NCI-H748 (cell line): ENCODE data around the gene CLCN3.
"Not testable (repeated sequence)": the region's sequence is repeated elsewhere in the genome, so short reads cannot be mapped to it uniquely, and the experiment has no call there.

Experiments used
- DNase-seq: peaks from one replicate; lab custom pipeline; 2025; ENCODE audit not compliant: unreplicated experiment; lab: John Stamatoyannopoulos, UW

Gene CLCN3

DNA sequence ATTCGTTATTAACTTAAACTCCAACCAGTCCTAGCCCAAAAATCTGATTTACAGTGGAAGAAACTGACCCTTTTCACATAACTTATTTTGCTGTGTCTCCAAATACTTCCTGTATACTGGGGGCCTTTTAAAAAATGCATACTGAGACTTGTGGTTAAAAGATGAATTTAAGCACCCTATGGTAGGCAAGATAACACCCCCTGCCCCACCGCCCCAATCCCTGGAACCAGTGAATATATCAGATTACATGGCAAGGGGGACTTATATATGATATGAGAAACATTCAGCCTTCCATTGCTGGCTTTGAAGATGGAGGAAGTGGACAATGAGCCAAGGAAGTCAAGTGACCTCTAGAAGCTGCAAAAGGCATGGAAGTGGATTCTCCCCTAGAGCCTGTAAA is 3.1 kb upstream of the CLCN3 start:
- DNase-seq, result no peak

DNA sequence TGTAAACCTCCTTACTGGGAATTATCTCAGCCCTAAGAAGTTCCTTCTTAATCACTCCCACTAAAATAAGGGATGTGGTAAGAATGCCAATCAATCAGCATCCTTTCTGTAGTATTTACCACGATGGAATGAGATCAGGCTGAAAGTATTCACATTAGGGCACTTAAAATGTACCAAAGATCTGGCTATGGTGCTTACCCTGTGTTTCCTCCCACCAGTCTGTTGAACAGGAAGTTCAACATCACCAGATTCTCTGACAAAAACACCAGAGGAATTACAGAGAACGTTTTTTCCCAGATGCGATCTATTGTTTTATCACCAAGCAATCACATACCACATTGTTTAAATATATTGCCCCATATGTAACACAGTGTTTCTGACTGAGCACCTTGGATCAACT is 2.1 kb upstream of the CLCN3 start:
- no peak for DNase-seq

DNA sequence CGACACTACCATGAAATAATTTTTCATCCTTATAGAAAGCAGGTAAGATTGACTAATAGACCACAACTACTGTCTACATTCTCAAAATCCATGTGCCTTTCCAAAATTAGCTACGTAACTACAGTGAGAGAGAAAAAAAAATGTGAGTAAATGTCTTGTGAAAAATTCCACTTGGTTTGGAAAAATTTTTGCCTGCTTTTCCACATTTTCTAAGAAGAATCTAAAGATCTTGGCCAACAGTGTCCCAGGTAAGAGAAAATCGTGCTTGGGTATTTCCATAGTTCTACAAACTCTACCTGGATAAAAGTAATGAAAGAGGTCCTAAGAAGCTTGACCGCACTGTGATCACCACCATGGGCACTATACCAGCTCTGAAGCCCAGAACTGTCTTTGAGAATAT is 1.4 kb upstream of the CLCN3 start:
- no peak for DNase-seq

DNA sequence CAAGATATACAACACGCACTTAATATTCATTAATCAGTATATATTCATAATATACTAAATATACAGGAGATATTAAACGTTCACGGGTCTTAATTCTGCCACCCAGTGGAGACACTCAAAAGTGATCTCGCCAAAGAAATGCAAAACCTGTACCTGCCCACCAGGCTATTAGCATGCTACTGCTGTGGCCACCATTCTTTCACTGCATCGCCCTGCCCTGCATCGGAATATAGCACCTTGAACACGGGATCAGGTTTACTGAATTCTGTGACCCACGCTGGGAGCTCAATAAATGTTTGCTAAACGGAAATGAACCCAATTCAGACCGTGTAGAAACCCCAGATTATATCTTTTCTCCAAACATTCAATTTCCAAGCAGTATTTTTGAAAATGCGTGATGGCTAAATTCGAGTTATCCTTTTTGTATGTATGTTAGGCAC is 840 bp upstream of the CLCN3 start:
- DNase-seq, result peak; percentile 69

DNA sequence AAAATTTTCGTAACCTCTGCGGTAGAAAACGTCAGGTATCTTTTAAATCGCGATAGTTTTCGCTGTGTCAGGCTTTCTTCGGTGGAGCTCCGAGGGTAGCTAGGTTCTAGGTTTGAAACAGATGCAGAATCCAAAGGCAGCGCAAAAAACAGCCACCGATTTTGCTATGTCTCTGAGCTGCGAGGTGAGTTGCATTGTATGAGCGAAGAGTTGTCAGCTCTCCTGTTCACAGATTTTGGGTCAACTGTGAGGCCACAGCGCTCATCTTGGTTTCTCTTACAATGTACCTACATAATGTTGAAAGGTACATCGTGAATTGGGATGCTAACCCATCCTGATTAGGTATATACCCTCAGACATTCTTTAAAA is 486 bp downstream of the CLCN3 start:
- DNase-seq, result peak; percentile 54

DNA sequence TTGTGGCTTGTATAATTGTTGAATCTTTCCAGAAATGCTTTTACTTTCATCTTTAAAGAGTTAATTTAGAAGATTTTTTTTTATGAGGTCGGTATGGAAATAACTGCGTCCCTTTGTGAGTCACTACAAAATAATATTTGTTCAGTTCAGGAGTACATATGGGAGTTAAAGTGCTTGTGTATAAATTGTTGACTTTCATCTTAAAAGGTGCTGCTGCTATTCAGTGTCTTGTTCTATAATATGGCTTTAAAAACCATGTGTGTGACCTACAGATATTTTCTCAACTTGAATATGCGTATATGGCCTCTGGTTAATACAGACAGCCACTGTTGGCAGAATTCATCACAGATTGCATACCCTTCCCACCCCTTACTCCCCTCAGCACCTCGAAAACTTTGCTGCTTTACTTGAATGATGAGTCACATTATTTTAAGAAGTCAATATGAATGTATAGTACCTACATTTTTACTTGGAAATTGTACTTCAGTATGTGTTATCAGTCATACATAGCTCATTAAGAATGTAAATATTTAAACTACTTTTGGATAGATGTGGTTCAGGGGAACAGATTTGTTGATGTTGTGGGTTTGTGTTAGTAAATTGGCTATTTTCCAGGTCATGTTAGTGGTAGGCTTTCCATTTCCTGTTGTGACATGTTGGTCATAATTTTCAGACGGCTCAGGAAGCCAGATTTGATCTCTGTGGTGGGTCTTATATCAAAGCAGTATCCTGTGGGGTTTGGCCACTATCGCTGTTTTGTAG is 1.5 kb downstream of the CLCN3 start:
- peak; percentile 42 for DNase-seq

DNA sequence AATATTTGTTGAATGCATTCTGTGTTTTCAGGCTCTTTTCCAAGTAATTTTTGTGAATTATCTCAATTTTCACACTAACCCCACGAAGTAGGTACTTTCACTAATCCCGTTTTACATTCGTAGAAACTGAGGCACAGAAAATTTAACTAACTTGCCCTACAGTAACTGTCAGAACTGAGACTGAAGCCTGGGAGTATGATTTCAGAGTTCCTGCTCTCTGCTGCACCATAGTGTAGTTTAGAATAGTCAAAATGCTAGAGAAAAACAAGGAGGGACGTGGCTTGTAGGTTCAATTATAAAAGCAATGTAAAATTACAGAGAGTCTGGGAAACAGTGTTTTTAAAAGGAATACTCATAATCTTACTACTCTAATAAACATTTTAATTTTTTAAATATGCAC is 2.2 kb downstream of the CLCN3 start:
- no peak for DNase-seq

DNA sequence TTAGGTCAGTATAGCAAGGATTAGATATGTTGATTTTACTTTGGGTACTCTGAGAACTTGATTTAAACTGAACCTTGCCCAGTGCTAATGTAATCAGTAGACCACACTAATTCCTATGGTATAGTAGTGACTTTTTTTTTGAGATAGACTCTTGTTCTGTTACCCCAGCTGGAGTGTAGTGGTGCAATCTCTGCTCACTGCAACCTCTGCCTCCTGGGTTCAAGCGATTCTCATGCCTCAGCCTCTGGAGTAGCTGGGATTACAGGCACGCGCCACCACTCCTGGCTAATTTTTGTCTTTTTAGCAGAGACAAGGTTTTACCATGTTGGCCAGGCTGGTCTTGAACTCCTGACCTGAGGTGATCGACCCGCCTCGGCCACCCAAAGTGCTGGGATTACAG is 3.6 kb downstream of the CLCN3 start:
- not testable (repeated sequence) for DNase-seq

DNA sequence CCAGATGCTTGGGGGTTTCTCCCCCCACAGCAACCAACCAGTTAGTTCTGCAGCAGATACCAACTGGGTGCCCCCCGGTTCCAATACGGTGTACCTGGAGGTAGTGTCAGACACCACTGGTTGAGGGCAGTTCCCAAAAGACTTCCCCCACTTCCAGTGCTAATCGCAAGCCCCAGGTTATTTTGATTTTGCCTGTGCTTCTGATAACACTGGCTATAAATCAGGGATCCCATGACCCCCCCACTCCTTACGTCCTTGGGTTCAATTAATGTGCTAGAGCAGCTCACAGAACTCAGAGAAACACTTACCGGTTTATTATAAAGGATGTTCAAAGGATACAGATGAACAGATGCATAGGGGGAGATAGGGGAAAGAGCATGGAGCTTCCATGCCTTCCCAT is 5.5 kb downstream of the CLCN3 start:
- no peak for DNase-seq

DNA sequence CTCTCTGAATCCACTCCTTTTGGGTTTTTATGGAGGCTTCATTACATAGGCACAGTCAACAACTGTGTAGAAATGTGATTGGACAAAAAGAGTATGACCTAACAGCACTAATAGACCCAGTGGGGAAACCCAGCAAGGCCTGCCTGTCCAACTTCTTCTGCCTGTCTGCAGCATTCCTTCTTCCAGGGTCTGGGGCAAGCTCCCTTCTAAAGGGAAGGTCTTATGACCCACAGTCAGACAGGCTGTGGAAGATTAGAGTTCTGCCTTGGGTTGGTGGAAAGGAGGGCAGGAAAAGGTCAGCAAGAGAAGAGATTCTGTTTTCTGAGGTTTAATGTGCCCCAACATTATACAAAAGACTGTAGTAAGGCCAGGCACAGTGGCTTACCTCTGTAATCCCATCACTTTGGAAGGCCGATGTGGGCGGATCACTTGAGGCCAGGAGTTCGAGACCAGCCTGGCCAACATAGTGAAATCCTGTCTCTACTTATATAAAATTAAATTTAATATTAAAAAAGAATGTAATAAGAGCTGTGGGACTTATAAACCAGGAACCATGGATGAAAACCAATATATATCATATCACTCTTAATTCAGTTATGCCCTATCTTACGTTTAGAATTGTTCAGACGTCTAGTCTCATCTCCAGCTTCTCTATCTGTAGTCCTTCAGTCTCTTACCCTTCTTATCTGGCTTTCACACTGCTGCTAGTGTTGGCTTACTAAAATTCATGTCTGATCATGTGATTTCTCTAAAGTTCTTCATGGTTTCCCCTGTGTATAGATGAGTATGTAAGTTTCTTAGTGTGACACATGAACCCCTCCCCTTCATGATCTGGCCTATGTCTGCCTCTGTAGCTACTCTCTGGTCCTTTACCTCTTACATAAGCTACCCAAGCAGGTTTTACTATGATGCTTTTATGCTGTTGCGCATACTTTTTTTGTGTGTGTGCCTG is 6.2 kb downstream of the CLCN3 start:
- no peak for DNase-seq

DNA sequence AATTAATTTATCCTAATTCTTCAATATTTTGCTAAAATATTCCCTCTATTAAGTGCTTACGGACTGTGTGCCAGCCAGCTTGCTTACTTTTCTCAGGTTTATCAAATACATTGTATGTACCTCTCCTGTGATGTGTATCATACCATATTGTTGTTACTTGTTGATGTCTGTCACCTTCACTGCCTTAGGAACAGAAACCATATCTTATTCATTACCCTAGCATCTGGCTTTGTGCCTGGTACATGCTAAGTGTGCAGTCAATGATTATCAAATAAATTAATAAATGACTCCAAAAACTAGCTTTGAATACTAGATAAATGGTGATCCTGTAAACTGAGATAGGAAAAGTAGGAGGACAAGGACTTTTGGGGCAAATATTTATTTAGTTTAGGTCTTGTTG is 6.9 kb downstream of the CLCN3 start:
- DNase-seq, result no peak

DNA sequence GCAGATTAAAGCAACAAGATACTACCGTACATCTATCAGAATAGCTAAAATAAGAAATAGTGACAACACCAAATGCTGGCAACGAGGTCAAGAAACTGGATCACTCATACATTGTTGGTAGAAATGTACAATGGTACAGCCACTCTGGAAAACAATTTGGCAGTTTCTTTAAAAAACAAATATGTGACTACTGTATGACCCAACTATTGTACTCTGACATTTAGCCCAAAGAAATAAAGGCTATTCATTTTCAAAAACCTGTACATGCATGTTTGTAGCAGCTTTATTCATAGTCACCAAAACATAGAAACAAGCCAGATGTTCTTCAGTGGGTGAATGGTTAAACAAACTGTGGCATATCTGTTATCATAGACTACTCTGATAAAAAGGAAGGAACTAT is 8.2 kb downstream of the CLCN3 start:
- no peak for DNase-seq

DNA sequence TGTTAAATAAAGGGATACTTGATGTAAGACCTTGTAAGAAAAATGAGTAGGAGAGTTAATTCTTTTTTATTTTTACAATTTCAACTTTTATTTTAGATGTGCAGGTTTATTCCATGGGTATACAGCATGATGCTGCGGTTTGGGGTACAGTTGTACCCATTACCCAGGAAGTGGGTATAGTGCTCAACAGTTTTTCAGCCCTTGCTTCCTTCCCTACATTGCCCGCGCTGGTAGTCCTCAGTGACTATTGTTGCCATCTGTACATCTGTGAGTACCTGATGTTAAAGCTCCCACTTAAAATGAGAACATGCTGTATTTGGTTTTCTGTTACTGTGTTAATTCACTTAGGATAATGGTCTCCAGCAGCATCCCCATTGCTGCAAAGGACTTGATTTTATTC is 9.7 kb downstream of the CLCN3 start:
- DNase-seq, result no peak

DNA sequence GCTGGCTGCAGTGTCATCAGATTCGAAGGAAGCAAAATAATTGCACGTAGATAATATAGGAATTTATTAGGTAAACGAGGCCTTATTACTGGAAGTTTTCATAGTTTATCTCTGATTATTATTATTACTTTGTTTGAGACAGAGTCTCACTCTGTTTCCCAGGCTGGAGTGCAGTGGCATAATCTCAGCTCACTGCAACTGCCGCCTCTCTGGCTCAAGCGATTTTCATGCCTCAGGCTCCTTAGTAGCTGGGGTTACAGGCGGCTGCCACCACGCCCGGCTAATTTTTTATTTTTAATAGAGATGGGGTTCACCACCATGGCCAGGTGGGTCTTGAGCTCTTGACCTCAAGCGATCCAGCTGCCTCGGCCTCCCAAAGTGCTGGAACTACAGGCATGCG is 12.5 kb downstream of the CLCN3 start:
- DNase-seq, result no peak

DNA sequence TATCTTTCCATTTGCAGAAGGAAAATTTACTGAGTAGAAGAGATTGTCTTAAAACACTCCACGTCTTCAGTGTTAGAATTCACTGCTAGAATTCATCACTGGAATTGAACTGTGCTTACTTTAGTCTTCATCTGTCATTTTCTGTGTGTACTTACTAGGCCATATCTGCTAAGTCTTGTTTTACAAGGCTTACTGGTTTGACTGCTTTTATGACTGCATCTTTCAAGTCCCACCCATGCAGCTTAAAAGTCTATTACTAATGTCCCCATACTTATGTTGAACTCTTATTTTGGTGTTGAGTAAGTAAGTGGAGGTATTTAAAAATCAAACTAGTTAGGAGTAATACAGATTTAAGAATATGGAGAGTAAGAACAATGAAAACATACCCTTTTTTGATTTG is 14.6 kb downstream of the CLCN3 start:
- peak; percentile 6 for DNase-seq

DNA sequence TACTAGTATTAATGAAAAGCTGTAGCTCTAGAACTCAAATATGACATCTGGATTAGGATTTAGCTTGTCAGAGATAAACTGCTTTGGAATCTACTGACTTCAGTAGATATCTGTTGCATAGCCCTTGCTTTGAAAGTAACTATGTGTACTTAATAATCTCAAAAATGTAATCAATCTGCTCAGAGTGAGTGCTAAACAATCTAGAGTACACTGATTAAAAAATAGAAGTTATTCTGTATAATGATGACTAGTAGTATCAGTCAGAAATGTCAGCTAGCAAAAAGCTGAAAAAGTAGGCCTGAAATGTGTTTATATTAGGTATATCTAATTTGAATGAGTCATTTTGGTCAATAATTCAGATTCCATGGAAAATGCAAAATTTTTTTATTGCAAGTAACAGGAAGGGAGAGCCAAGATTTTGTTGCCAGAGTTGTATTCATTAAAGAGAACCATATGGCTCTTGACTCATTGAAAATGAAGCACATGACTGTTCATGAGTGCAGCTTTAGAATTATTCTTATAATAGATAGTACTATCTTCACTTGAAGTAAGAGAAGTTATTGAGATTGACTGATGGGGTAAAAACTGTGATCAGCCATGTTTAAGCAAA is 20.0 kb downstream of the CLCN3 start:
- no peak for DNase-seq

DNA sequence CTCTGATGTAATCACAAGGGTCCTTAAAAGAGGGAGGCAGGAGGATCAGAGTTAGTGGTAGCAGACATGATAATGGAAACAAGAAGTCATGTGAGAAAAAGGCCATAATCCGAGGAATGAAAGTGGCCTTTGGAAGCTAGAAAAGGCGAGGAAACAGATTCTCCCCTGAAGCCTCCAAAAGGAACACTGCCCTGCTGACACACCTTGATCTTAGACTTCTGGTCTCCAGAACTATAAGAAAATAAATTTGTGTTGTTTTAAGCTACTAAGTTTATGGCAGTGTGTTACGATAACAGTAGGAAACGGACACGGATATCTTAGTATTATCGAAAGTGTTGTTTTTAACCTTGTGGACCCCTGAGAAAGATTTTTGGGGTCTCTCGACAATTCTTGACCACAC is 24.4 kb downstream of the CLCN3 start:
- DNase-seq, result no peak

DNA sequence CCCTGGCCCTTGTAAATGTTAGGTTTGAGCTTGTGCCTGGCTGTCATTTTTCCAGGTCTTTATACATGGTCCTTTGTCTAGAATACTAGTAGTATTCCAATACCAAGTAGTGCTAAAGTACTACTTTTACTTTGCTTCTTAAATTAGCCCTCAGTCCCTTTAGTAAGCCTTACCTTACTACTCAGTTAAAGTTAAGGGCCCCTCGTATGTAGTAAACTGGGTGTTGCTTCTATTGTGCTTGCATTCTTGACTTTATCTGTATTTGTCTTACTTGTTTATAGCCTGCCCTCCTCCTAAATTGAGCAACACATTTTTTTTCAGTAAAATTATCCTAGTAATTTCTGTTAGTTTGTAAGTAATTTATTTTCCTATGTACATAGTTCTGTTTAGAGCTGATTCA is 25.2 kb downstream of the CLCN3 start:
- DNase-seq, result no peak

DNA sequence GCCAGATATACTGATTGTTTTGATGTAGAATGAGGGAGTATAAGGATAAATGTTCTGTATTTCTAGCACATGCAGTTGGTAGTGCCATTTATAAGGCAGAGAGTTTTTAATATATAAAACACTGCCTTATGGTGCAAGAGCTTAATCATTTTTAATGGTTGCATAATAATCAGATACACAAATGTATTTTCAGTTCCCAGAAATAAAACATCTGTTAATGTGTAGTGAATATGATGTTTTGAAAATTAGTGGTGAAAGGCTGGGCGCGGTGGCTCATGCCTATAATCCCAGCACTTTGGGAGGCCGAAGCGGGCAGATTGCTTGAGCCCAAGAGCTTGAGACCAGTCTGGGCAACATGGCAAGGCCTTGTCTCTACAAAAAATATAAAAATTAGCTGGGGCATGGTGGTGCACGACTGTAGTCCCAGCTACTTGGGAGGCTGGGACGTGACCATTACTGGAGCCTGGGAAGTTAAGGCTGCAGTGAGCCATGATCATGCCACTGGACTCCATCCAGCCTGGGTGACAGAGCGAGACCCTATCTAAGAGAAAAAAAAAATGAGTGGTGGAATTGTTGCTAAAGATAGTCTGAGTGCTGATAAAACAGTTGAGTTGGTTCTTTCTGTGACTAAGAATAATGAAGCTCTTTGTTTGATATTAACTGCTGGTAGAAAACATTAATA is 29.3 kb downstream of the CLCN3 start:
- no peak for DNase-seq

DNA sequence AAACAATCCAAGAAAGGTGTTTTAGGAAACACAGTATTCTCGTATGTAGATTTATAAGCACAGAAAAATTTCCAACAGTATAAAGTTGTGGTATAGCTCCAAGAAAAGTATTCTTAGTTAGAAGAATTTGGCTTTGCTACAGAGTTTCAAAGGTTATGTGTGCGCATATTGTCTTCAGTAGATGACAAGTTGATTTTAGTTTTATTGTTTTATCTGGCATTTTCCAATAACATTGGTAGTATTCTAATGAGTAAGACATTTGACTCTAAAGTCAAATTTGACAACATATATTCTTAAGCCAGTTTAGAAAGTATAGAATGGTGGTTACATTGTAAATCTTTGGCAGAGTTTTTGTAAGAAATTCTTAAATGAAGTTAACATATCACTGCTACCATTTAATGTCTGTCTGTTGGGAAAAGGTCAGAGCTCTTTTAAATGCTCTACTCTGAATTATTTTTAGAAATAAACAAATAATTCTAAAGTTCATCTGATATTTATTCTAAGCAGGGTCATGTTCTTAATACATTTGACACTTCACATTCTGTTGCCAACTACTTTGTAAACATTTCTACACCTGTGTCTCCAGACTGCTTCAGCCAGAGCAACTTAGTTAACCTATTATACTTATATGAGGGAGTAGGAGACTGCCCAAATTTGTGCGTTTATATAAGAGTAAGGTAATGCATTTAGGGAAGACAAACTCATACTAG is 30.0 kb downstream of the CLCN3 start:
- DNase-seq, result no peak

DNA sequence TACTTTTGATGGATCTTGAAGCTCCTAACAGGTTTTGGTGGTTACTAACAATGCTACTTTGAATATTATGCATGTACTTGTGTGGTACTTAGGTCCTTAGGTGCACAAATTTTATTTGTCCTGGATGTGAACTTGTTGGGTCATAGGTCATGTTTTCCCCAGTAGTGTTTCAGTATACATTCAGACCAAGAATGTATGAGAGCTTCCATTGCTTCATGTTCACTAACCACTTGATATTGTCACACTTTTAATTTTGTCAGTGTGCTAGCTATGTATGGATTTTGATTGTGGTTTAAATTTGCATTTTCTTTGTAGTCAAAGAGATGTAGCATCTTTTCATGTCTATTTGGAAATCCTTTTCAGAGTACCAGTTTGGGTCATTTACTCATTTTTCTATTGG is 32.2 kb downstream of the CLCN3 start:
- no peak for DNase-seq
